ENCODE measurements around the gene CC2D2A. TPM values are rescaled to one million over a fixed set of nuclear protein-coding genes. Genes with fewer than 3 reads are reported as not detected.
"Not testable (repeated sequence)": the region's sequence is repeated elsewhere in the genome, so short reads cannot be mapped to it uniquely, and the experiment has no call there.

CC2D2A gene
- total RNA-seq, 2 donors from 2014 or later = 23.1 to 42.2 TPM

DNA sequence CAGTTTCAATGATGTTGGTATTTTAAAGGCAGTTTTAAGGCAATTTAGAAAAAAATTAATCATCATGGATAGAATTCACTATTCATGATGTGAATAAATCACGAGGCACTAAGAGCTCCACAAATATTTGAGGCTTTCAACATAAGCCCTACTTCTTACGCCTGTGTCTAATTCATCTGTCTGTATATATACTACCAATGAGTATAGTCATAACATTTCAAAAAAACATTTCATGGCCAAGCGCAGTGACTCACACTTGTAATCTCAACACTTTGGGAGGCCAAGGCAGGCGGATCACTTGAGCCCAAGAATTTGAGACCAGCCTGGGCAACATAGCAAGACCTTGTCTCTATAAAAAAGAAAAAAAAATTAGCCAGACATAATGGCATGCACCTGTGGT is 129.0 kb downstream of the CC2D2A start:
- DNase-seq (ENCODE audit: low spot score) = no peak
- intact Hi-C loops (cut with DNase I) = no loop called here

DNA sequence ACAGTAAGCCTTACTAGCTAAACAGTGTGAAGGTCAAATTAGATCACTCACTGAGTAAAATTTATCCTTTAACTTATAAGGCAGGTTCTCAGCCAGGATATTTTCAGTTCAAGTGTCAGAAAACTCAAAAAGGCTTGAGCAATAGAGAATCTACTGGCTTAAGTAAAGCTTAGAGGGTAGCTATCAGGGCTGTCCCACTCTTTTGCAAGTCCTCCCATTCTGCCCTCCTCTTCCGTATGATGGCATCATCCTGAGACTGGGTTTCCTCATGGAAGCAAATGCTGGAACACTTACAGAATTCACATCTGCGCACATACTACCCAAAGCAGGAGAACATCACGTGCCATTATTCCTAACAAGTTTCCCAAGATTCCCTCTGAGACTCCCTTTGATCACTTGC is 130.5 kb downstream of the CC2D2A start:
- intact Hi-C loops (cut with DNase I) = no loop called here

DNA sequence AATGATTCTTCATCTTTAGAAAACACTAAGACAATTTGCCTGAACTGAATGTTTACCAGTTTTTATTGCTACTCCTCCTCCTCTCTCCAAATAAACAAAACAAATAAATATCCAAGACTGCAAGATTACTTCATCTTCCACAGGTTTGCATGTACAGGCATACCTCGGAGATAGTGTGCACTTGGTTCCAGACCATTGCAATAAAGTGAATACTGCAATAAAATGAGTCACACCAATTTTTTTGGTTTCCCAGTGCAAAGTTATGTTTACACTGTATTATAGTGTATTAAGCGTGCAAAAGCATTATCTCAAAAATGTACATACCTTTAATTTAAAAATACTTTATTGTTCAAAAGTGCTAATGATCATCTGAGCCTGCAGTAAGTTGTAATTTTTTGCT is 132.2 kb downstream of the CC2D2A start:
- no peak for DNase-seq (ENCODE audit: low spot score)
- intact Hi-C loops (cut with DNase I) = no loop called here

More for the DNA sequence above, 130.5 kb downstream of the CC2D2A start:
- no peak for DNase-seq (ENCODE audit: low spot score)

DNA sequence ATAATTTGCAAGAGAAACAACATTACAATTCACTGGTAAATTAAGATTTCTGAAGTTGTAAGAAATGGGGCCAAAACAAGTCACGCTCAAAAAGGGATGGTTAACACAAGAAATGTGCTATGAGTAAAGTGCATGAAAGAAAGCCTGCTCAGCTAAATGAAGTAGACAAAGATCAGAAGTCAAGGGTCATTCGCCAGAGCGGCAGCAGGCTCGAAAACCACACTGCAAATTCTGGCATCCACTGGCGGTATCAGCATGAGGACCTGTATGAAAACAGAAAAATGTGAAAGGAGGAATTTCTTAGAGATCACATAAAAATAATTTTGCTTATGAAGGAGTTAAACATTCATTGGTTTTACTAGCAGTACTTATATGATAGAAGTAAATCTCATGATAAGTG is 135.9 kb downstream of the CC2D2A start:
- intact Hi-C loops (cut with DNase I) = no loop called here
- DNase-seq (ENCODE audit: low spot score) = no peak

DNA sequence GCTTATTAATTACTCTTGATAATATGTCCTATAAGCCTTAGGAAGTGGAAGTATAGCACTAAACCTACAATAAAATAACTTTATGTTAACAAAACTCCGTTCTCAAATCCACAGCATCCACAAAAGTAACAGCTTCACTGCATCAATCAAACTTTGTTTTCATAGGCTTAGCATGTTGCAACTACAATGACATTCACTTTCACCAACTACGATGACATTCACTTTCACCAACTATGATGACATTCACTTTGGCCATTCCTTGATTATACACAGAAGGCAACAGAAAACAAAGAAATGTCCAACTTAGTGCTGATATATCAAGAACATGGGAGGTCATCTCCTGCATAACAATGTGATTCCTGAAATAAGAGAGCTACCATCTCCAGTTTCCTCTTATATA is 141.2 kb downstream of the CC2D2A start:
- no peak for DNase-seq (ENCODE audit: low spot score)
- intact Hi-C loops (cut with DNase I) = no loop called here

DNA sequence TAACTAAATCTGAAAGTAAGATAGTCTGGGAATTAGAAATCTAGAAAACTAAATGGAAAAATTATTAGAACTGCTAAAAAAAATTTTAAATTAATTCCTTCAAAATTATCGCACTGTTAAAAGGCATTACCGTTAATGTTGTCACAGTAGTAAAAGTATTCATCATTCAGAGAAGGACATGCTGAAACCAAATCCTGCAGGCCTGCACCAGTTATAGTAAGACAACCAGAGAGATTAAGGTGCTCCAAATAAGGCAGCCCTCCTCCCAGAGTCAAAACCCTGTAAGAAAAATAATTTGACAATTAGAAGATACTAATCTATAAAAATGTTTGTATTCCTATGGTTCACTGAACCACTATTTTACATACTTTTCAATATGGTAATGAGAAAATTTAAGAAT is 142.5 kb downstream of the CC2D2A start:
- intact Hi-C loops (cut with DNase I) = no loop called here
- DNase-seq (ENCODE audit: low spot score) = no peak

DNA sequence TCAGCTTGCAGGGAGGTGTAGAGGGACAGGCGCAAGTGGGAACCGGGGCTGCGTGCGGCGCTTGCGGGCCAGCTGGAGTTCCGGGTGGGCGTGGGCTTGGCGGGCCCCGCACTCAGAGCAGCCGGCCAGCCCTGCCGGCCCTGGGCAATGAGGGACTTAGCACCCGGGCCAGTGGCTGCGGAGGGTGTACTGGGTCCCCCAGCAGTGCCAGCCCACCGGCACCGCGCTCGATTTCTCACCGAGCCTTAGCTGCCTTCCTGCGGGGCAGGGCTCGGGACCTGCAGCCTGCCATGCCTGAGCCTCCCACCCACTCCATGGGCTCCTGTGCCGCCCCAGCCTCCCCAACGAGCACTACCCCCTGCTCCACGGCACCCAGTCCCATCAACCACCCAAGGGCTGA is 145.2 kb downstream of the CC2D2A start:
- intact Hi-C loops (cut with DNase I) = not testable (repeated sequence)

DNA sequence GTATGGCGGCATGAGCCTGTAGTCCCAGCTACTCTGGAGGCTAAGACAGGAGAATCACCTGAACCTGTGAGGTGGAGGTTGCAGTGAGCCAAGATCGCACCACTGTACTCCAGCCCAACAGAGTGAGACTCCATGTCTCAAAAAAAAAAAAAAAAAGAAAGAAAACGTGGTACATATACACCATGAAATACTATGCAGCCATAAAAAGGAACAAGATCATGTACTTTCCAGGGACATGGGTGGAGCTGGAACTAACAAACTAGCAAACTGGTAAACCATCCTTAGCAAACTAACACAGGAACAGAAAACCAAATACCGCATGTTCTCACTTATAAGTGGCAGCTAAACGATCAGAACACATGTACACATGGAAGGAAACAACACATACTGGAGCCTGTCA is 147.7 kb downstream of the CC2D2A start:
- DNase-seq (ENCODE audit: low spot score); intact Hi-C loops (cut with DNase I): not testable (repeated sequence)

More for the DNA sequence above, 145.2 kb downstream of the CC2D2A start:
- not testable (repeated sequence) for DNase-seq (ENCODE audit: low spot score)

DNA sequence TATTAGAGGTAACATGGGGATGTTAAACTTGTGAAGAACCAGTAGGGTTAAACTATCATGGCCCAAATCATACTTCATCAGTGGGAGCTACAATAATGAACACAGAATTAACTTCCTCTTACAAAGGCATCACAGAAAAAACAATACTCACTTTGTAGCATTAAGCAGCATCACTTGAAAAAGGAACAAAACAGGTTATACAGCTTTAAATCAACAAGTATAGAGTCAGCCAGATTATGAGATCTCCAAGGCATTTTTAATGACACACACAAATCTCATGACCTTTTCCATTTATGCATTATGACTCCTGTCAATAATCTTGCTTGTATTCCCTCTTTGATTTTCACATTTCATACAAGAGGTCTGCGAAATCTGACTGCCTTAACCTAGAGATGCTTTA is 167.1 kb downstream of the CC2D2A start:
- DNase-seq (ENCODE audit: low spot score) = no peak
- intact Hi-C loops (cut with DNase I) = no loop called here

DNA sequence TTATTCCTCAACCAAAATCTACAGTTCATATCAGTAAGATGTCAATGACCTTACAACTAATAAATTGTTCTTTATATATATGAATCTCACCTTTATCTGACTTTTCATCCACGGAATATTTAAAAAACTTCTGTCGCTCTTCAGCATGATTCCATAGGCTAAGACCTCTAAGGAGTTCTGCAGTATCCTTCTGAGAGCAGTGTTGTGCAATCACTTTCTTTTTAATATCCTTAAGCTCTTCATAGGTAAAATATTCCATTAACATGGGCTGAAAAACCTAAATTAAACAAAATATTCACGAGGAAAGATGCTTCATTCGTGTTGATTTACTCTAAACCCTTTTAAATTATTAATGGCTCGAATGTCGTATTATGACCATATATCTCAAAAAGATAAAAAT is 168.7 kb downstream of the CC2D2A start:
- no peak for DNase-seq (ENCODE audit: low spot score)
- intact Hi-C loops (cut with DNase I) = no loop called here

DNA sequence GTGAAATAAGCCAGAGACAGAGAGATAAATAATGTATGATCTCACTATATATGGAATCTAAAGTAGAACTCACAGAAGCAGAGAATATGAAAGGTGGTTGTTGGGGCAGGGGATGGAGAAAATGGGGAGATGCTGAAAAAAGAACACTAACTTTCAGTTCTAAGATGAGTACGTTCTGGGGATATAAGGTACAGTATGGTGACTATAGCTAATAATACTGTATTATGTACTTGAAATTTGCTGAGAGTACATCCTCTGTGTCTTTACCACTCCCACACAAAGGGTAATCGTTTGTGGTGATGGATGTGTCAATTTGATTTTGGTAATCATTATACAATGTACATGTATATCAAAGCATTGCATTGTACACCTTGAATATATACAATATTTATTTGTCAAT is 178.9 kb downstream of the CC2D2A start:
- intact Hi-C loops (cut with DNase I) = no loop called here
- DNase-seq (ENCODE audit: low spot score) = no peak

DNA sequence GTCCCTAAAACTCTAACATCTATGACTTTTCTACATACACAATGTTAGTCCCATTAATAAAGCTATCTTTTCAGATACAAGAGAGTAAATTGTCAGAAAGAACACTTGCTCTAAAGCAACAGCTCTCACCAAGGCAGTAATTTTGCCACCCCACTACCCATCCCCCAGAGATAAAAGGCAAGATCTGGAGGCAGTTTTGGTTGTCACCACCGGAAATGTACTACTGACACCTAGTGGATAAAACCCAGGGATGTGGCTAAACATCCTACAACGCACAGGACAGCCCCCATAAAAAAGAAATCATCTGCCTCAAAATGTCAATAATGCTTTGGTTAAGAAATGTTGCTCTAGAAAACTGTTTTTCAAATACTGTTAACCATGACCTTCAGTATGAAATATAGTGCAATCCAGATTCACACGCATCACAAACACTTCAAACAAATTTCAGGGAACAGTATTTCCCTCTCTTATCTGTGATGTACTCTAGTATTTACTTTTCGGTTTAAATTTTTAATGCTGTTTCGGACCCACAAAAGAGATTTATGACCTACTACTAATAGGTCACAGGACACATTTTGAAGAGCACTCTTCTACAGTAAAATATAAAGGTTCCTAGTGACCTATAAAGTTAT is 180.3 kb downstream of the CC2D2A start:
- DNase-seq (ENCODE audit: low spot score) = no peak
- intact Hi-C loops (cut with DNase I) = loop anchor here in 1 of 2 donors (2.0 kb wide), 1 partner anchor 171 kb away; no protein-coding TSS in a partner anchor

Other genes with a start within 250 kb of the CC2D2A start
- gene C1QTNF7, start 41.8 kb upstream of the CC2D2A start, total RNA-seq = 1 to 10 TPM; 6.8 to 9.4 TPM
- 100 to 1,000 TPM; 104 to 122 TPM for gene FBXL5, start 185.5 kb downstream of the CC2D2A start, total RNA-seq
- gene FAM200B, start 211.9 kb downstream of the CC2D2A start, total RNA-seq = 10 to 100 TPM; 30.4 to 36.8 TPM
- 10 to 100 TPM; 19.3 to 26.2 TPM for gene BST1, start 233.2 kb downstream of the CC2D2A start, total RNA-seq

Data from posterior vena cava (tissue), 2 donors.